Activated effector memory CD4-positive, alpha-beta T cell treated with anti-CD3 and anti-CD28 coated beads, Interleukin-2, amount 50 U/mL, for 16 hours (primary cell): Measurements from ENCODE around the gene GTF2A1.
"Not testable (repeated sequence)": the region's sequence is repeated elsewhere in the genome, so short reads cannot be mapped to it uniquely, and the experiment has no call there.

Experiments
- DNase-seq: peaks from one replicate; pipeline ENCODE4 v3.0.0-alpha.2; 2020

Gene GTF2A1

DNA sequence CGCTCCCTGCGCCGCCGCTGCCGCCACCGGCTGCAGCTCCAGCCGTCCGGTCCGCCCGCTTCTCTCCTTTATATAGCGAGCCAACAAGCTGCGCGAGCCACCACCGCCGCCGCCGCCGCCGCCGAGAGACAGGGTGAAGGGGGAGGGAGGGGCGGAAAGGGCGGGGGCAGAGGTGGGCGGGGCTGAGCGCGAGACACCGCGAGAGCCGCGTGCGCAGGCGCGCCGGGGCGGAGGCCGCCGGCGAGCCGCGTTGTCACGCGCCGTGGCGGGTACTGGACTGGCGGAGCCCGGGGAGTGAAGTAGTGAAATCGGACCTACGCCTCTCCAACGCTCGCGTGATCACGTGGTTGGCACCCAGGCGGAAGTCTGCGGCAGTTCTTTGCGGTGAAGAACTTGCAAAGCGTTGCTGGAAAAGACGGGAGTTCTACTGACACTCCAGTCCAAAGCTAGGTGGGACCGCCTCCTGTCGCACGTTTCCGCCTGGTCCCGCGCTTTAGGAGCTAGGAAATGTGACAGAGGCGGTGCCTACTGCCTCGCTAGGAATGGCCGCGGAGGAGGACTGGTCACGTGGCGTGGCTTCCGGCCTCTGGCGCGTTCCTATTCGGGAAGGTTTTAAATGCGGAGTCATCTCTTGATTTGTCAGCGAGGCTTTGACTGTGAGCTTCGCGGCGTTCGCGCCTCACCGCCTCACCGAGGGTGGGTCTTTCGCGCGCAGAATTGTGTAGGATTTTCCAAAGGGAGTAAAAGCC, at the start of gene GTF2A1:
Gene GTF2A1, minus strand, starts transcription at position 130 of the 749 bp plus-strand sequence. CDS start 441 bp downstream, outside the sequence.
- peak; percentile 97 for DNase-seq

DNA sequence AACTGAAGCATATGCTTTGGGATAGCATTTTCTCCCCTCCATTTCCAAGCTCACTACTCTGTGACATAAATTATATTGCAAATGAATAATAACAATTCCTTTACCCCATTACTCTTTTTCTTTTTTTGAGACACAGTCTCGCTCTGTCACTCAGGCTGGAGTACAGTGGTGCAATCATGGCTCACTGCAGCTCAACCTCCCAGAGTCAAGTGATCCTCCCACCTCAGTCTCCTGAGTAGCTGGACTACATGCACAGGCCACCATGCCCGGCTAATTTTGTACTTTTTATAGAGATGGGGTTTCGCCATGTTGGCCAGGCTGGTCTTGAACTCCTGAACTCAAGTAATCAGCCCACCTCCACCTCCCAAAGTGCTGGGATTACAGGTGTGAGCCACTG, 49.2 kb upstream of the GTF2A1 start:
- DNase-seq: no peak

DNA sequence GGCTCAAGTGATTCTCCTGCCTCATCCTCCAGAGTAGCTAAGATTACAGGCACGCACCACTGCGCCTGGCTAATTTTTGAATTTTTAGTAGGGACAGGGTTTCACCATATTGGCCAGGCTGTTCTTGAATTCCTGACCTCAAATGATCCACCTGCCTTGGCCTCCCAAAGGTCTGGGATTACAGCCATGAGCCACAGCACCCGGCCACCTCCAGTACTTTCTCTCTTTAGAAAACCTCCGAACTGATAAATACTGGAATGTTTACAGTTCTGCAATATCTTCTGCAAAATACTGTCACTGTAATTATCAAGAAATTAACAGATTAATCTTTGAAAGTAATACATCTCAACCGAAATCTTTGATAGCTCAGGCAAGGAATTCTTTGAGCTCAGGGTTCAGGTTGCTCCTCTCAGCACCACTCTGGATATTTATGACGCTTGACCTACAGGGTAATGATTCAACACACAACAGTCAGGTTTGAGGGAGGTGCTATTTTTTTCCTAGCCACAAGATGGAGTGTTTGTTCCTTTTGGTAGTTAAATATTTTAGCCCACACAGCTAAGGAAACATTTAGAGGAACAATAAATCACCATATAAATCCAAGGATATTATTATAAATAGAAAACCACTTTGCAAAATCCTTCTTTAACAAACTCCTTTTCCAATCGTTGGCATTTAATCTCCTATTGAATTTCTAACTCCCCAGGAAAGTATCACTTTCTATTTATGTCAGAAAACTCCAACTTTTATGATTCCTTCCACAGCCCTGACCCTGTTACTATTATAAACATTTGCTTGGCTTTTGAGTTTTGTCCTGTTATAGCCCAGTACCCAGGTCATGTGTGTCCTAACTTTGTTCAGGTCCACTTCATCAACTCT, 48.6 kb upstream of the GTF2A1 start:
- no peak for DNase-seq

DNA sequence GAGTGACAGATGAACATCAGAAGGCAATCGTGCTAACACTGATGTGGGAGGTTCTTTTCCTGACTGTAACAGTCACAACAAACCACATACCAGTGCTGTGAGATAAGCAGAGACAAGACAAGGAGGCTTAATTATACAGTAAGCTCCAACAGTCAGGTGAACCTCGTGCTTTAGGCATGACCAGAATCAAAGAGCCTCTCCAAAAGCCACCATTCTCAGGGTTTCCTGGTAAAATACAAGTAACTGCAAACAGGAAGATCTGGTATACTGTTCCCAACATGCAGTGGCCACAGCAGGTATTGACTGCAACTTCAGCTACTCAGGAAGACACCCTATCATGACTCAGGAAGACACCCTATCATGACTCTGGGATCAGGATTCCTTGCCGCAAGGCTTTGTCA, 47.3 kb upstream of the GTF2A1 start:
- DNase-seq: no peak

DNA sequence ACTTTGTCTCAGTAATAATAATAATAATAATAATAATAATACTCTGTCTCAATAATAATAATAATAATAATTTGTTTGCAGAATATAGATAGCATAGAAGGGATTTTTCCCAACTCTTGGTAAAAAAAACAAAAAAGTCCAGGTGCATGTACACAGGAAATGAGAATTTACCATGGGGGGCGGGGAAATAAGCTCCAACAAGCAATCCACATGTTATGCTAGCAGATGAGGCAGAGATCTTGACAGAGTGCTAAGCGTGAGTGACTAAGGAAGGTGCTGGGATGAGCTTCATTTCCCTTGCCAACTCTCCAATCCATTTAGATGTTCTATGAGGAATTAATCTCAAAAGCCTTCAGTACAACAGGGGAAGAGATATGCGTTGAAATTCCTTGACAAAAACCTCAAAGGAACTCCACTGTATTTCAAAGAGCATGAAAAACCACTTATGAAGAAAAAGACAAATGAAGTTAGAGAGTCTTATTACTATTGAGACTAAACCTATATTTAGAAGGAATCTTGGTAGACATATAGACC, 44.9 kb upstream of the GTF2A1 start:
- no peak for DNase-seq

DNA sequence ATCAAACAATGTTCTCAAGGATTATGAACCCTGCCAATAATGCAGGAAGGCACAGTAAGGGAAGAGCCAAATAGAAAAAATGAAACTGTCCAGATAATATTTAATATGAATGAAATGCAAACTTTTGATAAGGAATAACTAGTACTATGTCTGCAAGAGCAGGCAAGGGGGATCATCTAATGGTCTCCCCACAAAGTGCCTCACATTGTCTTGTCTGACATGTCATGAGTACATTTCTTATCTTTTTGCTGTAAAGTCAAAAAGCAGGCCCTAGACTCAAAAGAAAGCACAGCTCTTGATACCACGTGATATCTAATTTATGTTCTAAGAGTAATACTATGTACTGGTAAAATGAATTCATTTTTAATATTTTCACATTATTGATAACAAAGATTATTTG, 43.9 kb upstream of the GTF2A1 start:
- DNase-seq: no peak

DNA sequence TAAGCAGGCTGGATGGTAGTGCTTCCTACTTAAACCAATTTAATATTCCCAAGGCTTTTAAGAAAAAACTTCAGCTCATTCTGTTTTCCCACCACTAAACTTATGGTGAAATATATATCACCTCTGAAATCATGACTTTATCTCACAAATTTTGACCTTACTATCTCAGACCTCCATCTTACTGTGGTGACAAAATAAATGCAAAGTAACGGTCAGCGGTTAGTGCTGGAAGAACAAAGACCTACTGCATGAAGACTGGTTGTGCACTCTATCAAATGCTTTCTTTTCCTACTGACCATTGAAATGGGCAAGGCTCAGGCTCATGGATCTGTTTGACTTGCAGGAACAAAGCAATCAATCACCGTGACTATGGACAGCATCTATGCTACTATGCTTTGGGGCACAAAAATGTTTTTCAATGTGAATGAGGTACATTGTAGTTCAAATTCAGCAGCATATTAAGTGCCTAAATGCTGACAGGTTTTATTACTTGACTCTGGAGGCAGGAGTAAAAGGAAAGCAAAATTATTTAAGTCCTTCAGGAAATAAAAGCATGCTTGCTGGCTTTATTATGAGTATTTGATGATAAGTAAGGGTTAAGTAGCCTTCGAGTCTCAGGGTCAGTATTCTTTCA, 43.1 kb upstream of the GTF2A1 start:
- DNase-seq: no peak

DNA sequence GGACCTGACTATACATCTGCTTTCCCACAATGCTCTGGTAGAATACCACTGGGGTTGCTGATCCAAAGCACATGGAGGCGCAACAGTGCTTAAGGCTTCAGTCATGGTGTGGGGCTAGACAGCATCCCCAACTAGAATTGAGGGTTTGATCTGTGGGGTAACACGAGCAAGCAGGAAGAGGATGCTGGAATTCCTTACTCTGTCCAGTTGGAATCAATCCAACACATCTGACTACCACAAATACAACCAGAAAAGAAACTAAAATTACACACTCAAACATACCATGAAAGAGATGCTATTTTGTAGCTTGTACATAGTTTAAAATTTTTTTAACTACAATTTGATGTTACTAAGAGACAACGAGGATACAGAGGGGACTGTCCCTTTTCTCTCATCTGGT, 40.4 kb upstream of the GTF2A1 start:
- no peak for DNase-seq

DNA sequence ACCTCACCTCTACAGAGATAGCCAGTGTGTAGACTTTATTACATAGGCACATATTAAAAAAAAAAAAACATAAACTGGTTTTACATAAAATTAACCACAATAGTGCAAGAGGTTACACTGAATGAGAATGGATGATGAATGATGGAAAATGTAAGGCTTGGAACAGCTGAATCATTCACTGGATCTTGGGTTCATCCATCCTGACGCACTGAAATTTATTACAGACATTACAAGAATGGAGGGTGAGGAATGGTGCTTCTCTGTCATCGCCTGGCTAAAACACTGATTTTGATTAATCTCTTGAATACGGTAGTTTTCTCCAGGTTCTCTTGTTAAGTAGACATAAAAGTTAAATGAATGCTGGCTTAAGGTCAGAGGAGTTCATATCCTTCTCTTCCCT, 40.0 kb upstream of the GTF2A1 start:
- DNase-seq: no peak

DNA sequence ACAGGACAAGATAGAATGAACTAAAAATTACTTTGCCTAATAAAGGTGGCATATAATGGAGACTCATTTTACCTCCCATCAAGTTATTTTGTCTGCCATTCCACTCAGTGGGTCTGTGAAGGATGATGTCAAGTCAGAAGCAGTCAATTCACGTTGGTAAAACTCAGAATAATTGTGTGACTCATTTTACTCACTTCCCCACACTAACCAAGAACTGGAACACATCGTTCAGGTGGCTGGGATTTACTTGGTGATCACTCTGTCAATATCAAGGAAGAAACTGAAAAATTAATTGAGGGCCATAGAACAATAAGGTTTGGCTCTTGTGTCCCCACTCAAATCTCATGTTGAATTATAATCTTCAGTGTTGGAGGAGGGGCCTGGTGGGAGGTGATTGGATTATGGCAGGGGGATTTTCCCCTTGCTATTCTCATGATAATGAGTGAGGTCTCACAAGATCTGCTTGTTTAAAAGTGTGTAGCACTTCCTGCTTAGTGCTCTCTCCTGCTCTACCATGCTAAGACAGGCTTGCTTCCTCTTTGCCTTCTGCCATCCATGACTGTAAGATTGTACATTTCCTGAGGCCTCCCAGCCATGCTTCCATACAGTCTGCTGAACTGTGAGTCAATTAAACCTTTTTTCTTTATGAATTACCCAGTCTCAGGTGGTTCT, 35.7 kb upstream of the GTF2A1 start:
- no peak for DNase-seq

DNA sequence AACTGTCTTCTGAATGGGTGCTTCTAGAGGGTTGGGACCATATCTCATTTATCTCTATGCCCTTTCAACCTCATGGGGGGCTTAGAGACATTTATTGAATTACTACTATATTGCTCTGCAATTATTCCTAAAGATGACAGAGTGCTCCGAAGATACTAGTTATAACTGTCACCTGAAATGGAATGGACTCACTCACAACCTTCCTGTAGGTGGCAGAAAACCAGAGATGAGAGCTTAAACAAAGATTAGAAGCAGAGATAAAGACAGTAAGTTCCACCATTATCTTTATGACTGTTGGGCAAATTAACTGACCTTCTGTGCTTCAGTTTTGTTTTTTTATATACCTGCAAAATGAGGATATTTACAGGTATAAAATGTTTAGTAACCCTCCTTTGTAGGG, 31.5 kb upstream of the GTF2A1 start:
- DNase-seq: no peak

DNA sequence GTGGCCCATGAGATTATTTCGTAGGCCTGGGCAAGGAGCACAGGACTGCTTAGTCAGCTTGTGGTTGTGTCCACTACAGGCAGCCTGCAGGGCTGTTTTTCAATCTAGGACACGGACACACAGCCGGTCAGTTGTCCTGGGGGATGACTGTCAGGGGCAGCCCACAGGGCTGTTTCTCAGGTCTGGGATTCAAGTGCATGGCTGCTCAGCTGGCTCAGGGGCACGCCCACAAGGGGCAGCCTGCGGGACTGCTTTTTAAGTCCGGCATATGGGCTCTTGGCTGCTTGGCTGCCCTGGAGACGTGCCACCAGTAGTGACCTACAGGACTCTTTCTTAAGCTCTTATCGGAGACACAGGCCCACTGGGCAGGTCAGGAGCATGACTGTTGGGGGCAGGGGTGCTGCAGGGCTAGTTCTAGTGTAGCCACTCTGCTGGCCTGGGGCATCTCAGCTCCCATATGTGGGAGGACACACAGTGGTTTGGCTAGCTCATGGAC, 26.6 kb upstream of the GTF2A1 start:
- no peak for DNase-seq

DNA sequence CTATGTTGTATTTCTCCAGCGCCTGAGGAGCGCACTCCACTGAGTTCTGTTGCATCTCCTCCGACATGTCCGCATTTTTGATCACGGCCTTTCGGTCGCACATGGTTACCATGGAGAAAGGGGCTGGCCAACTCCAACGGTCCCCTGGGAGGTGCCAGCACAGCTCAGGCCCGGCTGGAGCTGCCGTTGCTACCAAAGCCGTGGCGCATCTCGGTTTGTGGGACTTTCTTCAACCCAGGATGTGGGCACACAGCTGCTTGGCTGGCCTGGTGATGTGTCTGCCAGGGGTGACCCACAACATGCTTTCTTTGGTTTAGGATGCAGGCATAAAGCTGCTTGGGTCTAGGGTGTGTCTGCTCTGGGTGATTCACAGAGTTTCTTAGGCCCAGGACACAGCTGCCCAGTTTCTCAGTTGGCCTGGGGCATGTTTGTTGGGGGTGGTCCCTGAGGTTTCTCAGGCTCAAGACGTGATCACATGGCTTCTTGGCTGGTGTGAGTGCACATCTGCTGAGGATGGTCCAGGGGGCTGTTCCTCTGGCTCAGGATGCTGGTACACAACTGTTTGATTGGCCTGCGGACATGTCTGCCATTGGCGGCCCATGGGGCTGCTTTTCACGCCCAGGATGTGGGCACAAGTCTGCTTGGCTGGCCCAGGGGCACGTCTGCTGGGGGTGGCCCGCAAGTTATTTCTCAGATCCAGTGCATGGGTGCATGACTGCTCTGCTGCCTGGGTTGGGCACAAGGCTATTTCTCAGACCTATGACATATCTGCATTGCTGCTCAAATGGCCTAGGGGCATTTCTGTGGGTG, 25.9 kb upstream of the GTF2A1 start:
- no peak for DNase-seq

DNA sequence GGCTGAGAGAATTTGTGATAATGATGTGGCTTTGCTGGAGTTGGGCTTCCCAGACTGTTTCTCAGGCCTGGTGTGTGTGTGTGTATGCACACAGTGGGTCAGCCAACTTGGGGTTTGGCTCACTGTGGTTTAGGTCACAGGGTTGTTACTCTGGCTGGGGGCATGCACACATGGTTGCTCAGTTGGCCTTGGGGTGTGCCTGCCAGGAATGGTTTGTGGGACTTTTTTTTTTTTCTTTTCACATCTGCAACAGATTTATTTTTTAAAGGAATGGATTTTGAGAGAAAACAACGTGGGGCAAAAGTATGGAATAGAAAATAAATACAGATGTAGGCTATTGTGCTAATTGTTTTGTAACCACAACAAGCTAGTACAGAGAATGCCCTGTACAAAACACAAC, 25.0 kb upstream of the GTF2A1 start:
- DNase-seq: no peak

DNA sequence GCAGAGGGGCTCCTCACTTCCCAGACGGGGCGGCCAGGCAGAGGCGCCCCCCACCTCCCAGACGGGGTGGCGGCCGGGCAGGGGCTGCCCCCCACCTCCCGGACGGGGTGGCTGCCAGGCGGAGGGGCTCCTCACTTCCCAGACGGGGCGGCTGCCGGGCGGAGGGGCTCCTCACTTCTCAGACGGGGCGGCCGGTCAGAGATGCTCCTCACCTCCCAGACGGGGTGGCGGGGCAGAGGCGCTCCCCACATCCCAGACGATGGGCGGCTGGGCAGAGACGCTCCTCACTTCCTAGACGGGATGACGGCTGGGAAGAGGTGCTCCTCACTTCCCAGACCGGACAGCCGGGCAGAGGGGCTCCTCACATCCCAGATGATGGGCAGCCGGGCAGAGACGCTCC, 23.7 kb upstream of the GTF2A1 start:
- DNase-seq: not testable (repeated sequence)

DNA sequence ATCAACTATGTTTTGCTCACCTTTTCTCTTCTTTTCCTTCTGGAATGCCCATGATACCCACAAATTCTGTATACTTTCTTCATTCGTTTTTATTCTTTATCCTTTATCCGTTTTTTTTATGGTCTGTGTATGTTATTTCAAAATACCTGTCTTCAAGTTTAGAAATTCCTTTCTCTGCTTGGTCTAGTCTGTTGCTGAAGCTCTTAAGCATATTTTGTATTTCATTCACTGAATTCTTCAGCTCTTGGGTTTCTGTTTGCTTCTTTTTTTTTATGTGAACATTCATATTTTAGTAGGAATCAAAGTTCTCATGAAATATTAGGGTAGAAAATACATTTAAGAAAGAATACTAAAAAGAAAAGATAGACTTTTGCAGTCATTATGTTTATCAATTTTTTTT, 22.7 kb upstream of the GTF2A1 start:
- DNase-seq: no peak

DNA sequence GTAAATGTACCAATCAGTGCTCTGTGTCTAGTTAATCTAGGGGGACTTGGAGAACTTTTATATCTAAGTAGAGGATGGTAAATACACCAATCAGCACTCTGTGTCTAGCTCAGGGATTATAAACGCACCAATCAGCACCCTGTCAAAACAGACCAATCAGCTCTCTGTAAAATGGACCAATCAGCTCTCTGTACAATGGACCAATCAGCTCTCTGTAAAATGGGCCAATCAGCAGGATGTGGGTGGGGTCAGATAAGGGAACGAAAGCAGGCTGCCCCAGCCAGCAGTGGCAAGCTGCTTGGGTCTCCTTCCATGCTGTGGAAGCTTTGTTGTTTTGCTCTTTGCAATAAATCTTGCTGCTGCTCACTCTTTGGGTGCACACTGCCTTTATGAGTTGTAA, 16.1 kb upstream of the GTF2A1 start:
- DNase-seq: not testable (repeated sequence)

DNA sequence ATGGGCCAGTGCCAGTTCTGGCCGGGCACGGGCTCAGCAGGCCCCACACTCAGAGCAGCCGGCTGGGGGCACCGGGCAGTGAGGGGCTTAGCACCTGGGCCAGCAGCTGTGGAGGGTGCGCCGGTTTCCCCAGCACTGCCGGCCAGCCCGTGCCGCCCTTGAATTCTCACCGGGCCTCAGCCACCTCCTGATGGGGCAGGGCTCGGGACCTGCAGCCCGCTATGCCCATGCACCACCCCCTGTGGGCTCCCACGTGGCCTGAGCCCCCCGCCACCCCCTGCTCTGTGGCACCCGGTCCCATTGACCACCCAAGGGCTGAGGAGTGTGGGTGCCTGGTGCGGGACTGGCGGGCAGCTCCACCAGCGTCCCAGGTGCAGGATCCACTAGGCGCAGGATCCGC, 15.4 kb upstream of the GTF2A1 start:
- no peak for DNase-seq

DNA sequence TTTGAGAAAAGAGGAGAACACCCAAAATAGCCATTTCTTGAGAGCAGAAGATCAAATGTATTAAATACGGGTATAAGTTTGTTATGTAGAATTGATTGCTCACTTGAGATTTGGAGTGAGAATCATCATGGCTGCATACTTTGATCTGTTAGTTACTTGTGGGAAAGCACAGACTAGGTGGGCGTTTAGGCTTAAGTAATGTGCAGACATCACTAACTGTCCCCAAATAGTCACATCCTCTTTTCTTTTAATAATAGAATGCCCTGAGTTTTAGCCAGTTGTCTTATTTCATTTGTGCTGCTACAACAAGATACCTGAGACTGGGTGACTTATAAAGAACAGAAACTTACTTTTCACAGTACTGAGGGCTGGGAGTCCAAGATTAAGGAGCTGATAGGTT, 14.3 kb upstream of the GTF2A1 start:
- no peak for DNase-seq

DNA sequence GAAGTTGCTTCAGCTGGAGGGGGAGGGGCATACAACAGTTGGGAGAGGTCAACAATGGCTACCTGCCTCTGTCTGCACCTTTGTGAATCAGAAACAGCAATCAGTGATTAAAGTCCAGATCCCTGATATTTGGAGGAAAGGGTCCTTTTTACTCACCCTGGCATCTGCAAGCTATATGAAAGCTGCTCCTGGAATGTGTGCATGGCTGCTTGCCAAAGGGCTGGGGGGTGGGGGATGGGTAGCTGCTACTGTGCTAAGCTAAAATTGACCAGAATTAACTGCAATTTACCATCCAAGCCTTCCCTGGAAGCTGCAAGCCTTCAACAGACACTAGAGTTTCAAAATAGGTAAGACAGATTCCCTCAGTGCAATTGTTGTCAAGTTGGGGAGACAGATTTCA, 13.5 kb upstream of the GTF2A1 start:
- DNase-seq: no peak

DNA sequence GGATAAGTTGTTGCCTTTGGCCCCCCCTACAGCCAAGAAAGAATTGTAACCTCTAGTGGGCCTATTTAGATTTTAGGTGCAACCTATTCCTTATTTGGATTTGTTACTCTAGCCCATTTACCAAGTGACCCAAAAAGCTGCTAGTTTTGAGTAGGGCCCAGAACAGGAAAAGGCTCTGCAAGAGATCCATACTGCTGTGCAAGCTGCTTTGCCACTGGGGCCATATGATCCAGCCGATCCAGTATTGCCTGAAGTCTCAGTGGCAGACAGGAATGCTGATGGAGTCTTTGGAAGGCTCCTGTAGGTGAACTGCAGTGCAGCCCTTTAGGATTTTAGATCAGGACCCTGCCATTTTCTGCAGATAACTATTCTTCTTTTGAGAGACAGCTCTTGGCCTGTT, 12.9 kb upstream of the GTF2A1 start:
- DNase-seq: no peak

DNA sequence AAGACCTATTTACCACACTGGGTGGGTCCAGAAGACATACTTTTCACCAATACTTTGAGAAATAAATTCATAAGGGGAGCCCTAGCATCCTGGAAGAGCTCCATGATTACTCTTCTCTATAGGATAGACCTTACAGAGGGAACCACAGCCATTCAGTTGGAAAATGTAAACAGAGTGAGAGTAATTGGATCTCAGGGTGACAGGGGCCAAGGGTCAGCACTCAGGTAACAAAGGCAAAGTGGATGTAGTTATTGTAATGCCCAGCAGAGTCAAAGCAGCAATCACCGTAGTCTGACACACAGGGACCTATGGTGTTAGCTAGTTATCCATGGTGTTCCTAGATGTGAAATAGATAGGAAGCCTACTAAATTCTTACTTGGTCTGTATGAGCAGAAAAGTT, 10.8 kb upstream of the GTF2A1 start:
- no peak for DNase-seq
